ENCODE measurements around the gene ECSCR. TPM values are rescaled to one million over a fixed set of nuclear protein-coding genes. Genes with fewer than 3 reads are reported as not detected.

Gene ECSCR
- total and polyA plus RNA-seq, 2 of the 8 experiments (the other 6 are each of a cell fraction or from before 2014, with no cell fraction given), result 2.7 to 7.2 TPM

- no peak for TF ChIP-seq BCL11A (IDR thresholded peaks at IDR 0.05; ENCODE audit: low read depth in 2 of 2, low read length in 2 of 2)
- TF ChIP-seq SIRT6 (IDR thresholded peaks at IDR 0.05; ENCODE audit: low read length), result no peak
- no peak for TF ChIP-seq HDAC6 (IDR thresholded peaks at IDR 0.05; ENCODE audit: low read depth, low read length)
- TF ChIP-seq CBX8 (IDR thresholded peaks at IDR 0.05; ENCODE audit: borderline replicate concordance, low read depth, low read length), result no peak
- no peak for TF ChIP-seq ATF2 (IDR thresholded peaks at IDR 0.05; ENCODE audit: low read length)
- TF ChIP-seq ASH2L (IDR thresholded peaks at IDR 0.05; ENCODE audit: low read length), result no peak
- no peaks in the 10 kb centered on the region for H3K79me1 ChIP-seq (ENCODE audit: low read depth, low read length)
- DNase-seq (ENCODE audit: low read depth in 1 of 2, low spot score in 2 of 2) (no peak), FAIRE-seq (no peak)
- no peak overlapping the region for H2BK120ac ChIP-seq (replicated peaks; ENCODE audit: low read depth, low read length)
- POLR2A ChIA-PET (ENCODE audit: partially characterized antibody), result interaction anchor here (4.2 kb wide), 1 partner anchor 13 kb away, joined by 15 read pairs; the partner anchor contains the start of gene DNAJC18
- no peak overlapping the region for H2BK20ac ChIP-seq (ENCODE audit: low read length)
- no peak overlapping the region for H3K4me3 ChIP-seq (ENCODE audit: extremely low read depth in 1 of 4, insufficient read depth in 2 of 4, low read depth in 3 of 4, low read length in 4 of 4)
- H3K4me2 ChIP-seq (ENCODE audit: insufficient read depth in 1 of 2, low read depth in 2 of 2, low read length in 2 of 2), result no peak overlapping the region
- no peak overlapping the region for H2AFZ ChIP-seq (ENCODE audit: low read length)
- CTCF ChIA-PET (ENCODE audit: partially characterized antibody), result interaction anchor here (1.1 to 9.9 kb wide), 4 partner anchors 48 to 162 kb away, joined by 3 to 319 read pairs (median 22); no protein-coding TSS in a partner anchor
- no peak overlapping the region for H2BK15ac ChIP-seq (ENCODE audit: low read length)
- no peak overlapping the region for H3K14ac ChIP-seq (ENCODE audit: insufficient read length)
- no peak overlapping the region for H3K27ac ChIP-seq (ENCODE audit: low read depth, low read length)
- no peaks in the 10 kb centered on the region for H3K79me2 ChIP-seq (ENCODE audit: control insufficient read depth in 1 of 2, insufficient read depth in 2 of 2, low read length in 2 of 2)
- H4K20me1 ChIP-seq (replicated peaks in 1 of 2; ENCODE audit: control insufficient read depth in 1 of 2, insufficient read depth in 2 of 2, low read length in 2 of 2), result no peaks in the 10 kb centered on the region
- no peak overlapping the region for H3K56ac ChIP-seq (replicated peaks; ENCODE audit: insufficient read length, low read depth, low read length)
- H2BK5ac ChIP-seq (ENCODE audit: low read depth, low read length), result no peak overlapping the region
- H3K36me3 ChIP-seq (ENCODE audit: control insufficient read depth in 2 of 4, insufficient read depth in 4 of 4, low read length in 3 of 4), result peaks cover 5 to 34% (median 15%) of the 10 kb centered on the region in 4 experiments; a peak in 7 of 8 replicates
- no peak overlapping the region for H2AK5ac ChIP-seq (ENCODE audit: low read depth, low read length)
- WGBS, 2 experiments (ENCODE audit: extremely low coverage in 1 of 2, insufficient coverage in 1 of 2, insufficient read length in 1 of 2, insufficient replicate concordance in 2 of 2, low coverage in 1 of 2, low lambda C conversion rate in 2 of 2, missing lambda C conversion rate in 1 of 2), result 97% methylated on average over 5 of the region's 5 CpGs; no CpG with 5 or more reads in 1 of the 2 experiments
- H4K8ac ChIP-seq (ENCODE audit: extremely low read depth, insufficient read depth, low read length), result no peak overlapping the region
- H2BK12ac ChIP-seq (ENCODE audit: low read depth, low read length), result no peak overlapping the region
- no peak overlapping the region for H3K9ac ChIP-seq (replicated peaks in 1 of 4; ENCODE audit: extremely low read depth in 1 of 4, low read depth in 3 of 4, low read length in 3 of 4)
- H3K9me3 ChIP-seq (ENCODE audit: insufficient read depth in 2 of 2, low read depth in 1 of 2, low read length in 1 of 2), result no peaks in the 10 kb centered on the region
- H3K23ac ChIP-seq (ENCODE audit: insufficient read length), result no peak overlapping the region
- H3K4me1 ChIP-seq (replicated peaks in 1 of 4; ENCODE audit: control insufficient read depth in 3 of 4, insufficient read depth in 4 of 4, low read length in 3 of 4), result no peaks in the 10 kb centered on the region
- H3K4ac ChIP-seq (replicated peaks; ENCODE audit: insufficient read length, low read depth, low read length), result no peak overlapping the region
- no peaks in the 10 kb centered on the region for H3K23me2 ChIP-seq (ENCODE audit: low read depth, low read length)
- H3K27me3 ChIP-seq (replicated peaks in 1 of 4; ENCODE audit: control insufficient read depth in 3 of 4, extremely low read depth in 1 of 4, insufficient read depth in 3 of 4, low read length in 3 of 4), result no peaks in the 10 kb centered on the region
- H3K18ac ChIP-seq (ENCODE audit: extremely low read depth, low read length), result no peak overlapping the region
- H4K5ac ChIP-seq (ENCODE audit: insufficient read length, low read depth, low read length), result no peak overlapping the region
- no peak overlapping the region for H4K91ac ChIP-seq (replicated peaks; ENCODE audit: insufficient read length, low read length)
Observed at GRCh38 chr5:139425497-139425896, 37.0 kb downstream of the ECSCR start.
